ENCODE results near the gene TRAPPC3L.

TRAPPC3L gene

GRCh38 chr6:116545651-116546050 is at the start of gene TRAPPC3L:
Gene TRAPPC3L, minus strand, starts transcription at chr6:116545684. Its CDS starts 170 bp downstream, at chr6:116545514.
- DNase-seq: no peak

- DNase-seq: no peak
Observed at GRCh38 chr6:116595247-116595646, 49.8 kb upstream of the TRAPPC3L start.

GRCh38 chr6:116586738-116587137 is 41.3 kb upstream of the TRAPPC3L start:
- DNase-seq: no peak

GRCh38 chr6:116586276-116586675 is 40.8 kb upstream of the TRAPPC3L start:
- DNase-seq: no peak

GRCh38 chr6:116580198-116580597 is 34.7 kb upstream of the TRAPPC3L start:
- DNase-seq: no peak

GRCh38 chr6:116579143-116579542 is 33.7 kb upstream of the TRAPPC3L start:
- no peak for DNase-seq

- no peak for DNase-seq
Observed at GRCh38 chr6:116578335-116578734, 32.9 kb upstream of the TRAPPC3L start.

- no peak for DNase-seq
Observed at GRCh38 chr6:116577486-116577885, 32.0 kb upstream of the TRAPPC3L start.

GRCh38 chr6:116575227-116575626 is 29.7 kb upstream of the TRAPPC3L start:
- DNase-seq: no peak

GRCh38 chr6:116572162-116572561 is 26.7 kb upstream of the TRAPPC3L start:
- DNase-seq: peak; percentile 6

GRCh38 chr6:116571683-116572000 is 26.2 kb upstream of the TRAPPC3L start:
- DNase-seq: no peak

- DNase-seq: peak; percentile 99
Observed at GRCh38 chr6:116570856-116571682, 25.6 kb upstream of the TRAPPC3L start, which contains the start of gene RWDD1. Gene RWDD1, plus strand, starts transcription at chr6:116571504. Its CDS starts 79 bp downstream, at chr6:116571583.

- DNase-seq: no peak
Observed at GRCh38 chr6:116568821-116569755, 23.6 kb upstream of the TRAPPC3L start.

- DNase-seq: no peak
Observed at GRCh38 chr6:116568111-116568510, 22.6 kb upstream of the TRAPPC3L start.

GRCh38 chr6:116564921-116565872 is 19.7 kb upstream of the TRAPPC3L start:
- peak; percentile 5 for DNase-seq

- no peak for DNase-seq
Observed at GRCh38 chr6:116564311-116564710, 18.8 kb upstream of the TRAPPC3L start.

GRCh38 chr6:116563830-116564229 is 18.3 kb upstream of the TRAPPC3L start:
- no peak for DNase-seq

GRCh38 chr6:116562614-116563013 is 17.1 kb upstream of the TRAPPC3L start:
- no peak for DNase-seq

- no peak for DNase-seq
Observed at GRCh38 chr6:116562019-116562403, 16.5 kb upstream of the TRAPPC3L start.

- DNase-seq: peak; percentile 78
Observed at GRCh38 chr6:116561377-116562018, 16.0 kb upstream of the TRAPPC3L start.

- DNase-seq: no peak
Observed at GRCh38 chr6:116560130-116560529, 14.6 kb upstream of the TRAPPC3L start.

GRCh38 chr6:116557893-116558292 is 12.4 kb upstream of the TRAPPC3L start:
- DNase-seq: no peak

Data from CD4-positive, alpha-beta T cell treated with Interleukin-17A for 1 hour (primary cell).